OCI-LY3 (cell line): Measurements from ENCODE around the gene CCDC183.

ENCODE experiments used
- EZH2phosphoT487 ChIP-seq: fragments of 200-600 bp; shearing (Covaris generic); IDR thresholded peaks from 2 replicates; pipeline ENCODE4 v1.6.1; 2018; ENCODE audit warnings: antibody characterized with exemption, mixed run types, low read depth
- TF ChIP-seq, protein P1 (sequence below): fragments of 200-600, 300-600 bp; sonication (generic); IDR thresholded peaks from 2 replicates; pipeline ENCODE4 v1.5.1; 2014; ENCODE audit warnings: antibody characterized with exemption, low read length, low read depth

DNA sequence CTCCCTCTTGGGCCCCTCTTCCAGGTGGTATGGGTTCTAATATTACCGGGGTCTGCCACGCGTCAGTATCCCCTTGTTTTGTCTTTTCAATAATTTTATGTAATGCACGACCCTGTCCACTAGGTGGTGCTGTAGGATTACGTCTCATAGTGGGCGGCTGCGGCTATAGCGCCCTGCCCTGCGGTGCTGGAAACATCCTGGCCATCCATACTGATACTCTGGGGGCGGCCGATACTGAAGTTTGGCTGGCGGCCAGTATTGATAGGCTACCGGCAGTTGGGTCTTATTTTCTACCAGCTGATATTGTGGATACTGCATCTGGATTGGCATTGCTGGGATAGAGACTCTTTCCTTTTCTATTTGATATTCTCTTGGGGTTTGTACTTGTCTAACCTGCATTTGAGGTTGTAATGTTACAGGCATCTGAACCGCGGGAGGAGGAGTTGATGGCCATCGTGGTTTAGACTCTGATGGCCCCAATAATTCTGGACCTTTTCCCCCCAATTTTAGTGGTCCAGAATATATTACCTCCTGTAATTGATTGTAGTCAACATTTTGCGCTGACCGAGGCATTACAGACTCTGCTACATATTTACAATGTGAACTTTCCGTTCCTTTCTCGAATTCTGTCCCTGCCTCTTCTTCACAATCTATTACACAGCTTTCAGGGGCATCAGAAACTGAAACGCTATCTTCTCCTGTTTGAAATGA is 8.3 kb upstream of the CCDC183 start:
- TF ChIP-seq EZH2phosphoT487 = no peak
- TF ChIP-seq, protein P1, sequence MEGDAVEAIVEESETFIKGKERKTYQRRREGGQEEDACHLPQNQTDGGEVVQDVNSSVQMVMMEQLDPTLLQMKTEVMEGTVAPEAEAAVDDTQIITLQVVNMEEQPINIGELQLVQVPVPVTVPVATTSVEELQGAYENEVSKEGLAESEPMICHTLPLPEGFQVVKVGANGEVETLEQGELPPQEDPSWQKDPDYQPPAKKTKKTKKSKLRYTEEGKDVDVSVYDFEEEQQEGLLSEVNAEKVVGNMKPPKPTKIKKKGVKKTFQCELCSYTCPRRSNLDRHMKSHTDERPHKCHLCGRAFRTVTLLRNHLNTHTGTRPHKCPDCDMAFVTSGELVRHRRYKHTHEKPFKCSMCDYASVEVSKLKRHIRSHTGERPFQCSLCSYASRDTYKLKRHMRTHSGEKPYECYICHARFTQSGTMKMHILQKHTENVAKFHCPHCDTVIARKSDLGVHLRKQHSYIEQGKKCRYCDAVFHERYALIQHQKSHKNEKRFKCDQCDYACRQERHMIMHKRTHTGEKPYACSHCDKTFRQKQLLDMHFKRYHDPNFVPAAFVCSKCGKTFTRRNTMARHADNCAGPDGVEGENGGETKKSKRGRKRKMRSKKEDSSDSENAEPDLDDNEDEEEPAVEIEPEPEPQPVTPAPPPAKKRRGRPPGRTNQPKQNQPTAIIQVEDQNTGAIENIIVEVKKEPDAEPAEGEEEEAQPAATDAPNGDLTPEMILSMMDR = peak; percentile 75
